K562 (cell line): ENCODE measurements around the gene IL10. TPM values are rescaled to one million over a fixed set of nuclear protein-coding genes. Genes with fewer than 3 reads are reported as not detected.

Experiments
- CCAR2 ChIP-seq: fragments of 200-400 bp; formaldehyde crosslinking; IDR thresholded peaks from 2 replicates; pipeline ENCODE4 v1.6.1; 2017; ENCODE audit warnings: mild to moderate bottlenecking, low read depth, low read length
- CEBPB ChIP-seq: fragments of 450-650 bp; IDR thresholded peaks from 2 replicates; pipeline ENCODE4 v1.6.1; 2016; ENCODE audit warnings: missing genetic modification characterization, missing compliant biosample characterization
- E2F3 ChIP-seq: fragments of 250-450 bp; sonication (Bioruptor Pico); IDR thresholded peaks from 2 replicates; pipeline ENCODE4 v1.4.0; 2020; ENCODE audit warnings: mild to moderate bottlenecking
- ELF2 ChIP-seq: fragments of 250-450 bp; sonication (Bioruptor Pico); IDR thresholded peaks from 2 replicates; pipeline ENCODE4 v1.5.0; 2021; ENCODE audit warnings: mild to moderate bottlenecking
- SNIP1 ChIP-seq: fragments of 450-650 bp; IDR thresholded peaks from 2 replicates; pipeline ENCODE4 v1.7.1; 2017; ENCODE audit warnings: low read depth, mild to moderate bottlenecking
- SRSF9 ChIP-seq: fragments of 200-400 bp; formaldehyde crosslinking; IDR thresholded peaks from 2 replicates; pipeline ENCODE4 v1.6.1; 2017; ENCODE audit warnings: low read depth, low read length, borderline replicate concordance
- TAF1 ChIP-seq: IDR thresholded peaks from 2 replicates; pipeline ENCODE4 v1.6.1; 2011; ENCODE audit warnings: mild to moderate bottlenecking, low read length, moderate library complexity; ENCODE audit not compliant: insufficient read depth, control insufficient read depth, severe bottlenecking; ENCODE audit errors: extremely low read depth
- ZBTB1 ChIP-seq: sonication (generic); formaldehyde crosslinking; IDR thresholded peaks from 2 replicates; pipeline ENCODE4 v1.8.1; 2023; ENCODE audit warnings: missing genetic modification reagents, low read depth, mild to moderate bottlenecking, borderline replicate concordance
- ZKSCAN3 ChIP-seq: fragments of 250-450 bp; sonication (Bioruptor Pico); IDR thresholded peaks from 2 replicates; pipeline ENCODE4 v1.4.0; 2020
- polyA plus RNA-seq, 8 experiments: library from polyadenylated mRNA; depleted of rRNA in 4 of 8; stranded (reverse) in 5 of 8; unstranded in 3 of 8; fragments of >200 nt; fragmentation: Nextera tagmentation in 2 of 8; fragmentation: Illumina TruSeq in 1 of 8; extraction: Ambion mirVana in 2 of 8; extraction: Trizol in 1 of 8; gene quantifications; 2 replicates each; pipeline versions ENCODE4 v1.2.1 to v1.2.3, GENCODE V29; 2011 to 2014; ENCODE audit warnings: inconsistent platforms in 1 of 8, missing spikeins in 1 of 8
- total RNA-seq, 7 experiments: library from RNA; depleted of rRNA in 6 of 7; stranded (reverse); fragments of >200 nt in 6 of 7; fragmentation: Illumina TruSeq in 2 of 7; extraction: Trizol in 2 of 7; gene quantifications; 2 replicates each; pipeline versions ENCODE4 v1.2.1 to v1.2.3, GENCODE V29; 2011 to 2021; ENCODE audit warnings: low replicate concordance in 1 of 7
- TF ChIP-seq, protein P1 (sequence below), 2 experiments: fragments of 200-800 bp in 1 of 2; sonication (Bioruptor generic) in 1 of 2; sonication (generic) in 1 of 2; formaldehyde crosslinking in 1 of 2; IDR thresholded peaks in 1 of 2; conservative IDR thresholded peaks in 1 of 2; 2 replicates each; pipeline versions ENCODE4 v1.5.0 to v1.6.1; 2016 to 2020; ENCODE audit warnings: missing compliant biosample characterization in 1 of 2, missing genetic modification characterization in 1 of 2, missing genetic modification reagents in 1 of 2
- TF ChIP-seq, protein P2 (sequence below): sonication (generic); formaldehyde crosslinking; IDR thresholded peaks from 2 replicates; pipeline ENCODE4 v1.8.0; 2022; ENCODE audit warnings: mild to moderate bottlenecking, missing genetic modification reagents
- TF ChIP-seq, protein P3 (sequence below): sonication (generic); formaldehyde crosslinking; IDR thresholded peaks from 2 replicates; pipeline ENCODE4 v1.8.0; 2022; ENCODE audit warnings: mild to moderate bottlenecking, missing genetic modification reagents, borderline replicate concordance
- TF ChIP-seq, protein P4 (sequence below): fragments of 250-450 bp; sonication (Bioruptor Pico); IDR thresholded peaks from 2 replicates; pipeline ENCODE4 v1.4.0; 2020; ENCODE audit warnings: mild to moderate bottlenecking
- TF ChIP-seq, protein P5 (sequence below): sonication (generic); formaldehyde crosslinking; IDR thresholded peaks from 2 replicates; pipeline ENCODE4 v1.8.0; 2022; ENCODE audit warnings: mild to moderate bottlenecking, missing genetic modification reagents
- TF ChIP-seq, protein P6 (sequence below): sonication (generic); formaldehyde crosslinking; IDR thresholded peaks from 2 replicates; pipeline ENCODE4 v1.5.0; 2020; ENCODE audit warnings: missing genetic modification reagents
- TF ChIP-seq, protein P7 (sequence below): fragments of 250-450 bp; sonication (Bioruptor Pico); IDR thresholded peaks from 2 replicates; pipeline ENCODE4 v1.5.0; 2021; ENCODE audit warnings: mild to moderate bottlenecking, borderline replicate concordance

The IL10 gene
- total and polyA plus RNA-seq, 9 of the 15 experiments (the other 6 are each of a cell fraction or from before 2014, with no cell fraction given): 0.29 TPM; not detected in 8

DNA sequence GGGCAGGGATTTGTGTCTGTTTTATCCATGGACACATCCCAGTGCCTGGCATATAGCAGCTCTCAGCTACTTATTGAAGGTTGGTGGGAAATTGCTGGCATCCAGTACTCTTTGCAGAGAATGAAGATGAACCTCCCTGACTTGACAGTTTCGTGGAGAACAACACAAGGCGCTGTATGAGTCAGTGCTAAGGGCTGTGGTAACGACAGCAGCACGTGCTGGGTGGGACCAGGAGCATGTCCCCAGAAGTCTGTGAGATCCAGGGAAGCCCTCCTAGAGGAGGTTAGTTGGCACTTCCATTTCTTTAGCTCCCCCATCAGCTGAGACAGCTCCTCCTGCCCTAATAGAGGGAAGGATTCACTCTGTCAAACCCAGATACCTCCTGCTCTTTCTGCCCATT, 27.6 kb downstream of the IL10 start (continued):
- TF ChIP-seq, protein P1, sequence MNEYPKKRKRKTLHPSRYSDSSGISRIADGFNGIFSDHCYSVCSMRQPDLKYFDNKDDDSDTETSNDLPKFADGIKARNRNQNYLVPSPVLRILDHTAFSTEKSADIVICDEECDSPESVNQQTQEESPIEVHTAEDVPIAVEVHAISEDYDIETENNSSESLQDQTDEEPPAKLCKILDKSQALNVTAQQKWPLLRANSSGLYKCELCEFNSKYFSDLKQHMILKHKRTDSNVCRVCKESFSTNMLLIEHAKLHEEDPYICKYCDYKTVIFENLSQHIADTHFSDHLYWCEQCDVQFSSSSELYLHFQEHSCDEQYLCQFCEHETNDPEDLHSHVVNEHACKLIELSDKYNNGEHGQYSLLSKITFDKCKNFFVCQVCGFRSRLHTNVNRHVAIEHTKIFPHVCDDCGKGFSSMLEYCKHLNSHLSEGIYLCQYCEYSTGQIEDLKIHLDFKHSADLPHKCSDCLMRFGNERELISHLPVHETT (CRISPR knock-in tag; conservative IDR thresholded peaks at IDR 0.05 in 1 of 2, IDR thresholded peaks at IDR 0.05 in 1 of 2): no peak
- TF ChIP-seq, protein P2, sequence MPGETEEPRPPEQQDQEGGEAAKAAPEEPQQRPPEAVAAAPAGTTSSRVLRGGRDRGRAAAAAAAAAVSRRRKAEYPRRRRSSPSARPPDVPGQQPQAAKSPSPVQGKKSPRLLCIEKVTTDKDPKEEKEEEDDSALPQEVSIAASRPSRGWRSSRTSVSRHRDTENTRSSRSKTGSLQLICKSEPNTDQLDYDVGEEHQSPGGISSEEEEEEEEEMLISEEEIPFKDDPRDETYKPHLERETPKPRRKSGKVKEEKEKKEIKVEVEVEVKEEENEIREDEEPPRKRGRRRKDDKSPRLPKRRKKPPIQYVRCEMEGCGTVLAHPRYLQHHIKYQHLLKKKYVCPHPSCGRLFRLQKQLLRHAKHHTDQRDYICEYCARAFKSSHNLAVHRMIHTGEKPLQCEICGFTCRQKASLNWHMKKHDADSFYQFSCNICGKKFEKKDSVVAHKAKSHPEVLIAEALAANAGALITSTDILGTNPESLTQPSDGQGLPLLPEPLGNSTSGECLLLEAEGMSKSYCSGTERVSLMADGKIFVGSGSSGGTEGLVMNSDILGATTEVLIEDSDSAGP (CRISPR knock-in tag): 0 out of 2 replicates have a peak, but pooled peaks have one; percentile 35
- TF ChIP-seq, protein P3, sequence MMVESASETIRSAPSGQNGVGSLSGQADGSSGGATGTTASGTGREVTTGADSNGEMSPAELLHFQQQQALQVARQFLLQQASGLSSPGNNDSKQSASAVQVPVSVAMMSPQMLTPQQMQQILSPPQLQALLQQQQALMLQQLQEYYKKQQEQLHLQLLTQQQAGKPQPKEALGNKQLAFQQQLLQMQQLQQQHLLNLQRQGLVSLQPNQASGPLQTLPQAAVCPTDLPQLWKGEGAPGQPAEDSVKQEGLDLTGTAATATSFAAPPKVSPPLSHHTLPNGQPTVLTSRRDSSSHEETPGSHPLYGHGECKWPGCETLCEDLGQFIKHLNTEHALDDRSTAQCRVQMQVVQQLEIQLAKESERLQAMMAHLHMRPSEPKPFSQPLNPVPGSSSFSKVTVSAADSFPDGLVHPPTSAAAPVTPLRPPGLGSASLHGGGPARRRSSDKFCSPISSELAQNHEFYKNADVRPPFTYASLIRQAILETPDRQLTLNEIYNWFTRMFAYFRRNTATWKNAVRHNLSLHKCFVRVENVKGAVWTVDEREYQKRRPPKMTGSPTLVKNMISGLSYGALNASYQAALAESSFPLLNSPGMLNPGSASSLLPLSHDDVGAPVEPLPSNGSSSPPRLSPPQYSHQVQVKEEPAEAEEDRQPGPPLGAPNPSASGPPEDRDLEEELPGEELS (CRISPR knock-in tag): no peak
- TF ChIP-seq CEBPB (tag): no peak
- TF ChIP-seq, protein P4, sequence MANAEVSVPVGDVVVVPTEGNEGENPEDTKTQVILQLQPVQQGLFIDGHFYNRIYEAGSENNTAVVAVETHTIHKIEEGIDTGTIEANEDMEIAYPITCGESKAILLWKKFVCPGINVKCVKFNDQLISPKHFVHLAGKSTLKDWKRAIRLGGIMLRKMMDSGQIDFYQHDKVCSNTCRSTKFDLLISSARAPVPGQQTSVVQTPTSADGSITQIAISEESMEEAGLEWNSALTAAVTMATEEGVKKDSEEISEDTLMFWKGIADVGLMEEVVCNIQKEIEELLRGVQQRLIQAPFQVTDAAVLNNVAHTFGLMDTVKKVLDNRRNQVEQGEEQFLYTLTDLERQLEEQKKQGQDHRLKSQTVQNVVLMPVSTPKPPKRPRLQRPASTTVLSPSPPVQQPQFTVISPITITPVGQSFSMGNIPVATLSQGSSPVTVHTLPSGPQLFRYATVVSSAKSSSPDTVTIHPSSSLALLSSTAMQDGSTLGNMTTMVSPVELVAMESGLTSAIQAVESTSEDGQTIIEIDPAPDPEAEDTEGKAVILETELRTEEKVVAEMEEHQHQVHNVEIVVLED: no peak
- no peak for TF ChIP-seq ZKSCAN3
- TF ChIP-seq TAF1: no peak
- no peak for TF ChIP-seq SNIP1
- no peak for TF ChIP-seq ELF2 (CRISPR knock-in tag)
- TF ChIP-seq, protein P5, sequence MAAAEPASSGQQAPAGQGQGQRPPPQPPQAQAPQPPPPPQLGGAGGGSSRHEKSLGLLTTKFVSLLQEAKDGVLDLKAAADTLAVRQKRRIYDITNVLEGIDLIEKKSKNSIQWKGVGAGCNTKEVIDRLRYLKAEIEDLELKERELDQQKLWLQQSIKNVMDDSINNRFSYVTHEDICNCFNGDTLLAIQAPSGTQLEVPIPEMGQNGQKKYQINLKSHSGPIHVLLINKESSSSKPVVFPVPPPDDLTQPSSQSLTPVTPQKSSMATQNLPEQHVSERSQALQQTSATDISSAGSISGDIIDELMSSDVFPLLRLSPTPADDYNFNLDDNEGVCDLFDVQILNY (CRISPR knock-in tag): 0 out of 2 replicates have a peak, but pooled peaks have one; percentile 39
- TF ChIP-seq, protein P6, sequence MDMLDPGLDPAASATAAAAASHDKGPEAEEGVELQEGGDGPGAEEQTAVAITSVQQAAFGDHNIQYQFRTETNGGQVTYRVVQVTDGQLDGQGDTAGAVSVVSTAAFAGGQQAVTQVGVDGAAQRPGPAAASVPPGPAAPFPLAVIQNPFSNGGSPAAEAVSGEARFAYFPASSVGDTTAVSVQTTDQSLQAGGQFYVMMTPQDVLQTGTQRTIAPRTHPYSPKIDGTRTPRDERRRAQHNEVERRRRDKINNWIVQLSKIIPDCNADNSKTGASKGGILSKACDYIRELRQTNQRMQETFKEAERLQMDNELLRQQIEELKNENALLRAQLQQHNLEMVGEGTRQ: peak; percentile 25; the same call in 1 of the 2 replicates
- no peak for TF ChIP-seq CCAR2
- TF ChIP-seq, protein P7, sequence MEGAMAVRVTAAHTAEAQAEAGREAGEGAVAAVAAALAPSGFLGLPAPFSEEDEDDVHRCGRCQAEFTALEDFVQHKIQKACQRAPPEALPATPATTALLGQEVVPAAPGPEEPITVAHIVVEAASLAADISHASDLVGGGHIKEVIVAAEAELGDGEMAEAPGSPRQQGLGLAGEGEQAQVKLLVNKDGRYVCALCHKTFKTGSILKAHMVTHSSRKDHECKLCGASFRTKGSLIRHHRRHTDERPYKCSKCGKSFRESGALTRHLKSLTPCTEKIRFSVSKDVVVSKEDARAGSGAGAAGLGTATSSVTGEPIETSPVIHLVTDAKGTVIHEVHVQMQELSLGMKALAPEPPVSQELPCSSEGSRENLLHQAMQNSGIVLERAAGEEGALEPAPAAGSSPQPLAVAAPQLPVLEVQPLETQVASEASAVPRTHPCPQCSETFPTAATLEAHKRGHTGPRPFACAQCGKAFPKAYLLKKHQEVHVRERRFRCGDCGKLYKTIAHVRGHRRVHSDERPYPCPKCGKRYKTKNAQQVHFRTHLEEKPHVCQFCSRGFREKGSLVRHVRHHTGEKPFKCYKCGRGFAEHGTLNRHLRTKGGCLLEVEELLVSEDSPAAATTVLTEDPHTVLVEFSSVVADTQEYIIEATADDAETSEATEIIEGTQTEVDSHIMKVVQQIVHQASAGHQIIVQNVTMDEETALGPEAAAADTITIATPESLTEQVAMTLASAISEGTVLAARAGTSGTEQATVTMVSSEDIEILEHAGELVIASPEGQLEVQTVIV (CRISPR knock-in tag): no peak
- no peak for TF ChIP-seq ZBTB1 (CRISPR knock-in tag)
- TF ChIP-seq E2F3 (CRISPR knock-in tag): no peak
- no peak for TF ChIP-seq SRSF9
